ENCODE data around the gene ZBTB7B.

Gene ZBTB7B

DNA sequence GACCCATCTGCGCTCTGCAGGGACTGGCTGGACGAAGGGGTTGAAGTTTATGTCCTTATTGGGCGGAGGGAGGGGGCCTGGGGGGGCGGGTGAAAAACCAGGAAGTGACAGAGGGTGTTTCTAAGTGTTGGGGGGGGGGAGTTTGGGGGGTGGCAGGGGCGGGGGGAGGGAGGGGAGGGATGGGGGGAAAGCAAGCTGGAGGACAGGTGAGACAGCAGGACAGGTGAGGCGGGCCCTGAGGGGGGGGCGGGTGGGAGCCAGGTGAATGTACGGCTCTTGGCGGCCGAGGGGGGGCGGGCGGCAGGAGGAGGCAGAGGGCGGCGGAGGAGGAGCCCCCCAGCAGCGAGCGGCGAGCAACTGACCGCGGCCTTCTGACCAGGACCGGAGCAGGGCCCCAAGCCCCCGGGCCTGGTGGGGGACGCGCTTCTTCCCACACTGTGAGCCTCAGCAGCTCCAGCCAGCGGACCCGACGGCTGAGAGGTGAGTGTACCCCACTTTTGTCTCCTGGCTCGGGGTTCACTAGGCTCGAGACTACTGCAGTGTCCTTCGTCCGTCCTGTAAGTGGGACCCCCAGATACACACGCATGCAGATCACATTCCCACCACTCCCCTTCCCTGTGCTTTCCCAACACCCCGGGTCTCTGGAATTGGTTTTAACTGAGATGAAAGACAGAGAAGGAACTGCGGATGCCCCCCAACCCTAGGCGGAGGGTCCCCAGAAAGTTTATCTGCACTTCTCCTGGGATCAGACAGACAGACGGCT, at the start of gene ZBTB7B:
ZBTB7B (plus strand) TSS at position 339 of the 763 bp plus-strand sequence. CDS start 11,859 bp downstream, outside the sequence.
- no CpG with 5 or more reads among the region's 35 CpGs for WGBS (ENCODE audit: insufficient coverage, insufficient read length)

DNA sequence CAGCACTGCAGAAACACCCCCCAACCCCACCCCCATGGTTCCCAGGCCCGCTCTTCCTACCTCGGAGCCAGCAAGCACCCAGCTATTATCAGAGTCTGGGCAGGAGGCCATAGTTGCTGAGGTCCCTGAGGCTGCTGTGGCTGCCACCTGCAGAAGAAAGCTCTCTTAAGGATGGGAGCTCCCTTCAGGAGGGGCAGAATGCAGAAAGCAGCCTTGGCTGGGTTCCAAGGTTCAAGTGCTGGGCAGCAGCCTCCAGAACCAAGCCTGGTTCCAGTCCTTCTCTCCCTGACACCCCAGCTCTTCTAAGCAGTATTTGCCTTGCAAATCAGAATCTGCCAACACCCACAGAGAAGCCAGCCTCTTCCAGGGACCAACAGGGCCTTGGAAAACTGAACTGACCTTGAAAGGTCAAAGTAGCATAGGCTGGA, 49.0 kb upstream of the ZBTB7B start:
- WGBS (ENCODE audit: insufficient coverage, insufficient read length), result no CpG with 5 or more reads among the region's 2 CpGs

More for the DNA sequence above, at the start of gene ZBTB7B:
- DNase-seq (ENCODE audit: low read depth, low spot score), result no peak
- Histone ChIP-seq H3K4me3 (ENCODE audit: low read length) (peak within 1 kb of the TSS; percentile 81), H3K36me3 (ENCODE audit: control insufficient read depth, insufficient read depth, low read length) (no peaks in the 10 kb centered on the region), H3K27ac (ENCODE audit: low read length) (no peak within 1 kb of the TSS), H3K27me3 (ENCODE audit: control insufficient read depth, insufficient read depth, low read length) (no peaks in the 10 kb centered on the region), H3K4me1 (ENCODE audit: control insufficient read depth, insufficient read depth, low read length) (peaks cover 4% of the 10 kb centered on the region), H3K9me3 (ENCODE audit: control insufficient read depth, insufficient read depth, low read length) (no peaks in the 10 kb centered on the region)

DNA sequence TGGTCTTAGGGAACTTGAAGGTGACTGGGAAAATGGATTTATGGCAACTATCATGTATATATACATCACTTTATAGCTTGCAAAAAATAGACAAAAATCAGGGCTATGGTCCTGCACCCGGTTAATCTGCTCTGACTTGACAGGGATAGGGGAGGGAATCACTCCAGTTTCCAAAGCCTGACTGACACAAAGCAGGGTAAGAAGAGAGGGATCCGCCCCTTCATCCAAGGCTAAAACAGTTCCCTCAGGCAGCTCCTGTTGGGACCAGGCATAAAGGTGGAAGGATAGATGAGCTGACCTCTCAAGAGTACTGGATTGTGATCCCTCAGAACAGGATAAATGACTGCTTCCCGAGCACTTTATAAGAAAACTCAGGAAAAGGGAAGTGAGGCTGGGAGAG, 48.1 kb upstream of the ZBTB7B start:
- no peak for DNase-seq (ENCODE audit: low read depth, low spot score)
- Histone ChIP-seq H3K27me3 (ENCODE audit: control insufficient read depth, insufficient read depth, low read length) (no peaks in the 10 kb centered on the region), H3K9me3 (ENCODE audit: control insufficient read depth, insufficient read depth, low read length) (no peaks in the 10 kb centered on the region), H3K27ac (ENCODE audit: low read length) (no peak overlapping the region), H3K4me1 (ENCODE audit: control insufficient read depth, insufficient read depth, low read length) (peaks cover 7% of the 10 kb centered on the region; the same call in 1 of the 2 replicates), H3K4me3 (ENCODE audit: low read length) (no peak overlapping the region), H3K36me3 (ENCODE audit: control insufficient read depth, insufficient read depth, low read length) (0 out of 2 replicates have a peak, but pooled peaks cover 5% of the 10 kb centered on the region)
- WGBS (ENCODE audit: insufficient coverage, insufficient read length), result no CpG with 5 or more reads among the region's 3 CpGs

More for the DNA sequence above, 49.0 kb upstream of the ZBTB7B start:
- no peak overlapping the region for H3K4me3 ChIP-seq (ENCODE audit: low read length)
- H3K9me3 ChIP-seq (ENCODE audit: control insufficient read depth, insufficient read depth, low read length), result no peaks in the 10 kb centered on the region
- H3K27ac ChIP-seq (ENCODE audit: low read length), result no peak overlapping the region
- H3K36me3 ChIP-seq (ENCODE audit: control insufficient read depth, insufficient read depth, low read length), result no peaks in the 10 kb centered on the region
- DNase-seq (ENCODE audit: low read depth, low spot score), result no peak
- peaks cover 7% of the 10 kb centered on the region; the same call in 1 of the 2 replicates for H3K4me1 ChIP-seq (ENCODE audit: control insufficient read depth, insufficient read depth, low read length)
- no peaks in the 10 kb centered on the region for H3K27me3 ChIP-seq (ENCODE audit: control insufficient read depth, insufficient read depth, low read length)

DNA sequence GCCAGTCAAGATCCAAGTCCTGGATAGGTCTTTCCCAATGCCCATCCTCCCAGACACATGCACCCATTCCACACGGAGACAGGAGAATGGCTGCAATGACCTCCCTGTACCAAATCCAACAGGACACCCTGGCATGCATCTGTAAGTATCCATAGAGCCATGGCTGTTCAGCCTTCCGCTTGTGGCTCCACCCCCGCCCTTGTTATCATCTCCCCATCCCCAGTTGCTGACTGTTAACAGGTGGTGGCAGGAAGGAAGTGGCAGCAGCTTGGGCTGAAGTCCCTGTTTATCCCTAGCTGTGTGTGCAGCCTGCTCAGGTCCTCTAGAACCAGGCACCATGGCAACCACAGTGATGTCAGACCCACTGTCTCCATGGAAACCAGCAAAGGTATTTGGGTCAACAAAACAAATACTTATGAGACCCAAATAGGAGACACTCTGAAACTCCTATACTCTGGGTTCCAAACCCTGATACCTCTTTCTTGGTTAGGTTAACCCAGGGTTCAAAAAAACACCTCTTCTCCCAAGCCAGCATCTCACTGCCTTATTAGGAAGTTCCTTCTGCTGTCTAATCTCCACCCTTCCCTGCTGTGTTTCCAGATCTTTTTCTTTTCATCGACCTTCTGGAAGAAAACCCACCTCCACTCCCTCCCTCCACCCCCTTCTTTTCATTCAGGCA, 47.4 kb upstream of the ZBTB7B start:
- no CpG with 5 or more reads among the region's 4 CpGs for WGBS (ENCODE audit: insufficient coverage, insufficient read length)
- H3K36me3 ChIP-seq (ENCODE audit: control insufficient read depth, insufficient read depth, low read length), result 0 out of 2 replicates have a peak, but pooled peaks cover 6% of the 10 kb centered on the region
- peak overlapping the region; percentile 47; the same call in 1 of the 2 replicates for H3K4me3 ChIP-seq (ENCODE audit: low read length)
- no peaks in the 10 kb centered on the region for H3K27me3 ChIP-seq (ENCODE audit: control insufficient read depth, insufficient read depth, low read length)
- H3K27ac ChIP-seq (ENCODE audit: low read length), result no peak overlapping the region
- no peaks in the 10 kb centered on the region for H3K9me3 ChIP-seq (ENCODE audit: control insufficient read depth, insufficient read depth, low read length)
- peaks cover 7% of the 10 kb centered on the region; the same call in 1 of the 2 replicates for H3K4me1 ChIP-seq (ENCODE audit: control insufficient read depth, insufficient read depth, low read length)
- no peak for DNase-seq (ENCODE audit: low read depth, low spot score)

DNA sequence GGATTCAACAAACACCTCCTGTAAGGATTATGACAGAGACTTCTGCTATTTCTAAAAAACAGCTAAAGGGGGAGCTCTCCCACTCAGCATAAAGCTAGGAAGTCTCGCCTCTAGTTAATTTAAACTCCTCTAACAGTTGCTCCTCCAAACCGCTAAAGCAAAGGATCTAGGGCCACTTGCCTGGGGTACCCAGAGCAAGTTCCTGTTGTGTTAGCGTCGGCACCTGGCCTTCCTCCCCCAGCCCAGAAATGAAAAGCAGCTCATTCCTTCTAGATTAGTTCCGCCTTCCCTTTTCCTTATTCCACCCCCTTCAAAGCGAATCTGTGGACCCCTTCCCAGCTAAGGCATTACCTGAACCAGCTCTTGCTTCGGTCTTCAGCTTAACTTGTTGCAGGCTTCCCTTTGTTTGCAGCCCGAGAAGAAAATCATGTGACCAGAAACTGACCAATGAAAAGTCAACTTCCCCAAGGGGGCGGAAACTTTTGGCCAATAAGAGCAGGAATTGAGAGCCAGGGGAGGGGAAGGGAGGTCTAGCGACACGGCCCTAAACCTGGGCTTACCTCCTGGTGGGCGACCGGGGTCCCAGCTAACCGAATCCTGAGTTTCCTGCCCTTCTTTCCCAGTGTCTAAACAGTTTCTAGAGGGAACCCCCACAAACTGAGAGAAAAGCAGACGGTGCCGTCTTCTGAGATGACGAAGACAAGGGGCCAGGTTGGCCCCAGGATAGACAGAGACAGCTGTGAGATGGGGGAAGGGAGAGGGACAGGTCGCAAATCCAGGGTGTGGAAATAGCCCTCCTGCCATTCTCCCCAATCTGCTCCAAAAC, 46.7 kb upstream of the ZBTB7B start, which contains the start of gene PBXIP1:
PBXIP1 (minus strand) TSS at position 382 of the 826 bp plus-strand sequence. CDS start 2,378 bp downstream, outside the sequence.
- Histone ChIP-seq H3K27me3 (ENCODE audit: control insufficient read depth, insufficient read depth, low read length) (no peaks in the 10 kb centered on the region), H3K9me3 (ENCODE audit: control insufficient read depth, insufficient read depth, low read length) (no peaks in the 10 kb centered on the region), H3K27ac (ENCODE audit: low read length) (no peak within 1 kb of the TSS), H3K4me3 (ENCODE audit: low read length) (peak within 1 kb of the TSS; percentile 47; the same call in 1 of the 2 replicates), H3K4me1 (ENCODE audit: control insufficient read depth, insufficient read depth, low read length) (peaks cover 7% of the 10 kb centered on the region; the same call in 1 of the 2 replicates), H3K36me3 (ENCODE audit: control insufficient read depth, insufficient read depth, low read length) (0 out of 2 replicates have a peak, but pooled peaks cover 6% of the 10 kb centered on the region)
- DNase-seq (ENCODE audit: low read depth, low spot score), result peak; percentile 97
- WGBS (ENCODE audit: insufficient coverage, insufficient read length), result no CpG with 5 or more reads among the region's 18 CpGs

DNA sequence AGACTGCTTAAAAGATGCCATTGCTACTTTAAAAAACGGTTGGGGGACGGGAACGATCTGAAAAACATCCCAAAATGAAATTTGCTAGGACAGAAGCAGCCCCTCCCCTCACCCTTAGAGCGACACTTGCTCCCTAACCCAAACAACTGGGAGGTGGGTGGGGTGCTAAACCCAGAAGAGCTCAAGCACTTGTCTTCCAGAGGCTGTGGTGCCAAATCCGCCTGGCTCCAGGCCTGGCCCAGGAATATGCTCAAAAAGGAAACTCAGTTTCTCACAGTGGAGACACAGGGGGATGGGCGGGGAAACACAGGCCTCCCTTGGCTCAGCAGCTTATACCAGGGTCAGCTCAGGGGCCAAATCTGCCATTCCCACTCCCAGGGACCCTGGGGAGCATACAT, 46.1 kb upstream of the ZBTB7B start:
- Histone ChIP-seq H3K4me3 (ENCODE audit: low read length) (peak overlapping the region; percentile 26; the same call in 1 of the 2 replicates), H3K4me1 (ENCODE audit: control insufficient read depth, insufficient read depth, low read length) (peaks cover 7% of the 10 kb centered on the region; the same call in 1 of the 2 replicates), H3K27ac (ENCODE audit: low read length) (no peak overlapping the region), H3K27me3 (ENCODE audit: control insufficient read depth, insufficient read depth, low read length) (no peaks in the 10 kb centered on the region), H3K9me3 (ENCODE audit: control insufficient read depth, insufficient read depth, low read length) (no peaks in the 10 kb centered on the region), H3K36me3 (ENCODE audit: control insufficient read depth, insufficient read depth, low read length) (0 out of 2 replicates have a peak, but pooled peaks cover 6% of the 10 kb centered on the region)
- no peak for DNase-seq (ENCODE audit: low read depth, low spot score)
- WGBS (ENCODE audit: insufficient coverage, insufficient read length), result no CpG with 5 or more reads among the region's 6 CpGs

DNA sequence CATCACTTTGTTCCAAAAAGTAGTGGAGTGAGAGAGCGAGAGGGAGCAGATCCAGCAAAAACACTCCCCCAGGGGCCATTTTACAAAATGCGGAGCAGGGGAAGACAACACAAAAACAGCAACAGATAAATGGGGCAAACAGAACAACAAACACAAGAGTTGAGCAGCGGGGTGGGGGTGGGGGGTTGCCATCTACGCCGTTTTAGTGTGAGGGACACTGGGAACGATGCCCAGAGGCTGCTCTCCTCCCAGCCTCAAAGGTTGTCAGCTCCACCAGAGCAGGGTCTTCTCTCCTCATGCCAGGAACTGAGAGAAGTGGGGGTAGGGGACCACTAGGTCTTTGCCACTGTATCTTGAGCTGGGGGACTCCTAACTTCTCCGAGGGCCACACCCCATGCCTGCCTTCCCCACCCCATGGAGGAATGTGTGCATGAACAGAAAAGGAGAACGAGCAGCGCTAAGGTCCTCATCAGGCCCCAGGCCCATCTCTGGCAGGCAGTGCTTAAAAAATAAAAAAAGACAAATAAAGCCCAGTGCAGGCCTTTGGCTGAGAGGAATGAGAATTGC, 45.4 kb upstream of the ZBTB7B start:
- Histone ChIP-seq H3K27me3 (ENCODE audit: control insufficient read depth, insufficient read depth, low read length) (no peaks in the 10 kb centered on the region), H3K9me3 (ENCODE audit: control insufficient read depth, insufficient read depth, low read length) (no peaks in the 10 kb centered on the region), H3K4me3 (ENCODE audit: low read length) (no peak overlapping the region), H3K4me1 (ENCODE audit: control insufficient read depth, insufficient read depth, low read length) (peaks cover 7% of the 10 kb centered on the region; the same call in 1 of the 2 replicates), H3K36me3 (ENCODE audit: control insufficient read depth, insufficient read depth, low read length) (0 out of 2 replicates have a peak, but pooled peaks cover 6% of the 10 kb centered on the region), H3K27ac (ENCODE audit: low read length) (no peak overlapping the region)
- DNase-seq (ENCODE audit: low read depth, low spot score), result no peak
- no CpG with 5 or more reads among the region's 9 CpGs for WGBS (ENCODE audit: insufficient coverage, insufficient read length)

DNA sequence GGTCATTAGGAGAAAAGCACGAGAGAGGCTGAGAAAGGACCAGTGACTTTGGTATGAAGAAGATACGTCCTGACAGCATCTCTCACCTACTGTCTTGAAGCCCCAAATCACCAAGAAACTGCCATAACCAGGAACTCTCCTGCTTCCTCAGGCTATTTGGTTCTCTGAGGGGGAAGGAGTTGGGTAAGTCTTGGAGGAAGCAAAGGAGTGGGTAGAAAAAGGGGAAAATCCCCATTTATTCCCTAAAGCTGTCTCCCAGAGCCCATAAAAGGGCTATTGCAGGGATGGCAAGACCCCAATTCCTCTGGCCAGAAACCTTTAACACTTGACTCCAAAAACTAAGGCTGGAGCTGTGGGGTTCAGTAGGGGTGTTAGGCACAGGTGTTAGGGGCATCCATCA, 44.6 kb upstream of the ZBTB7B start:
- Histone ChIP-seq H3K36me3 (ENCODE audit: control insufficient read depth, insufficient read depth, low read length) (0 out of 2 replicates have a peak, but pooled peaks cover 9% of the 10 kb centered on the region), H3K27ac (ENCODE audit: low read length) (no peak overlapping the region), H3K4me1 (ENCODE audit: control insufficient read depth, insufficient read depth, low read length) (peaks cover 7% of the 10 kb centered on the region), H3K27me3 (ENCODE audit: control insufficient read depth, insufficient read depth, low read length) (no peaks in the 10 kb centered on the region), H3K4me3 (ENCODE audit: low read length) (no peak overlapping the region), H3K9me3 (ENCODE audit: control insufficient read depth, insufficient read depth, low read length) (no peaks in the 10 kb centered on the region)
- DNase-seq (ENCODE audit: low read depth, low spot score), result no peak
- WGBS (ENCODE audit: insufficient coverage, insufficient read length), result no CpG with 5 or more reads among the region's 2 CpGs

DNA sequence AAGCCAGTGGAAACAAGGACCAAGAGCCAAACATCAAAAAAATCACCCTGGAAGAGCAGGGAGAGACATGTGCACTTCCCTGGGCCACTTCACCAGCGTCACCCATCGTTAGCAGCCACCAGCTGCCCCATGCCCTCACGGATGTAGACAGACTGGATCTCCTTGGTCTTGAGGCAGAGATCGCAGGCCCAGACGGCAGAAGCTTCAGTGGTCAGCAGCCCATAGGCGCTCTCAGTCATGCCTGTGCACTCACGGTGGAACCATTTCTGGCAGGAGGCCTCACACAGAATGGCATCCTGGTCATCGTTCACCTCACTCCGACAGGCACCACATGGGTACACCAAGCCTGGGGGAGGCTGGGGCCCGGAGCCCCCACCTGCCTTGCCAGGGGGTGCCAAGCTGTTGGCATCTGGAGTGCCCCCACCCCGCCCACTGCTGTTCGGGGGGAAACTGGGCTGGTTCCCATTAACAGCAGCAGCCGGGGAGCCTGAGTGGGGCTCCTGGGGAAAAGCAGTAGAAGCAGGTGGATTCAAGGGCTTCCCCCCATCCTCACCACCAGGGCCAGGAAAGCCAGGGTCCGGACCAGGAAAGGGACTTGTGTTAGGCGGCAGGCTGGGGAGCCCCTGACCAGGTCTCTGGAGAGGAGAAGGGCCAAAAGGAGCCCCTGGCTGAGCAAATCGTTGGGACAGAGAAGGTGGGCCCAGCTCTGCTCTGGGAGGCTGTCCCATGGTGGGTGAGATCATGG, 43.7 kb upstream of the ZBTB7B start:
- Histone ChIP-seq H3K4me3 (ENCODE audit: low read length) (no peak overlapping the region), H3K27ac (ENCODE audit: low read length) (no peak overlapping the region), H3K36me3 (ENCODE audit: control insufficient read depth, insufficient read depth, low read length) (peaks cover 12% of the 10 kb centered on the region; the same call in 1 of the 2 replicates), H3K4me1 (ENCODE audit: control insufficient read depth, insufficient read depth, low read length) (peaks cover 7% of the 10 kb centered on the region), H3K27me3 (ENCODE audit: control insufficient read depth, insufficient read depth, low read length) (no peaks in the 10 kb centered on the region), H3K9me3 (ENCODE audit: control insufficient read depth, insufficient read depth, low read length) (no peaks in the 10 kb centered on the region)
- DNase-seq (ENCODE audit: low read depth, low spot score), result no peak
- no CpG with 5 or more reads among the region's 16 CpGs for WGBS (ENCODE audit: insufficient coverage, insufficient read length)

All from iPS DF 6.9 (cell line).